ENCODE results near the gene MISP3.

The MISP3 gene

GRCh38 chr19:14078411-14078810 lies 5.8 kb downstream of the MISP3 start:
- WGBS, 2 donors (ENCODE audit: extremely low coverage in 2 of 2, insufficient read length in 2 of 2, insufficient replicate concordance in 1 of 2) = no CpG with 5 or more reads among the region's 2 CpGs
- Histone ChIP-seq H3K9me3 (replicated peaks in 1 of 2; ENCODE audit: control insufficient read depth in 2 of 2, insufficient read depth in 1 of 2, low read depth in 1 of 2, low read length in 2 of 2) (no peaks in the 10 kb centered on the region), H3K36me3 (replicated peaks in 1 of 2; ENCODE audit: control insufficient read depth in 2 of 2, insufficient read depth in 2 of 2, low read length in 2 of 2) (no peaks in the 10 kb centered on the region), H3K14ac (ENCODE audit: low read length) (no peak overlapping the region), H3K79me1 (ENCODE audit: low read depth, low read length) (no peaks in the 10 kb centered on the region), H2BK120ac (ENCODE audit: low read depth, low read length) (no peak overlapping the region), H2AK5ac (ENCODE audit: low read depth, low read length) (no peak overlapping the region), H3K27ac (replicated peaks; ENCODE audit: low read length) (no peak overlapping the region), H4K8ac (ENCODE audit: low read depth, low read length) (no peak overlapping the region), H3K4me3 (ENCODE audit: low read length in 2 of 2) (no peak overlapping the region), H3K18ac (ENCODE audit: low read length) (no peak overlapping the region), H3K4me1 (ENCODE audit: control insufficient read depth in 2 of 2, insufficient read depth in 1 of 2, low read depth in 1 of 2, low read length in 2 of 2) (peaks cover 7 to 14% of the 10 kb centered on the region in 2 donors), H2AFZ (ENCODE audit: low read length) (no peak overlapping the region), H3K4me2 (ENCODE audit: insufficient read depth, low read length, poor library complexity, severe bottlenecking) (no peak overlapping the region), H3K9ac (ENCODE audit: low read depth, low read length, poor library complexity) (no peak overlapping the region), H2BK15ac (ENCODE audit: low read length) (no peak overlapping the region), H4K91ac (ENCODE audit: low read depth, low read length, poor library complexity) (no peak overlapping the region), H2BK5ac (ENCODE audit: low read length) (no peak overlapping the region), H3K27me3 (ENCODE audit: control insufficient read depth in 3 of 3, insufficient read depth in 3 of 3, low read depth in 1 of 3, low read length in 3 of 3) (peaks cover 0 to 20% (median 5%) of the 10 kb centered on the region in 3 experiments), H3K23ac (ENCODE audit: low read depth, low read length, poor library complexity) (no peak overlapping the region), H3K4ac (ENCODE audit: low read length) (no peak overlapping the region), H2BK12ac (ENCODE audit: low read length) (no peak overlapping the region)
- DNase-seq (ENCODE audit: low spot score) = no peak

- Histone ChIP-seq H3K23ac (ENCODE audit: low read depth, low read length, poor library complexity) (peak overlapping the region; percentile 52), H3K4me1 (ENCODE audit: control insufficient read depth in 2 of 2, insufficient read depth in 1 of 2, low read depth in 1 of 2, low read length in 2 of 2) (peaks cover 0 to 5% of the 10 kb centered on the region in 2 donors), H3K18ac (ENCODE audit: low read length) (peak overlapping the region; percentile 91), H2BK5ac (ENCODE audit: low read length) (peak overlapping the region; percentile 93), H2BK15ac (ENCODE audit: low read length) (peak overlapping the region; percentile 88), H3K27me3 (ENCODE audit: control insufficient read depth in 3 of 3, insufficient read depth in 3 of 3, low read depth in 1 of 3, low read length in 3 of 3) (no peaks in the 10 kb centered on the region), H2AK5ac (ENCODE audit: low read depth, low read length) (peak overlapping the region; percentile 60), H4K91ac (ENCODE audit: low read depth, low read length, poor library complexity) (no peak overlapping the region), H2BK120ac (ENCODE audit: low read depth, low read length) (no peak overlapping the region), H3K36me3 (replicated peaks in 1 of 2; ENCODE audit: control insufficient read depth in 2 of 2, insufficient read depth in 2 of 2, low read length in 2 of 2) (no peaks in the 10 kb centered on the region), H3K4me2 (ENCODE audit: insufficient read depth, low read length, poor library complexity, severe bottlenecking) (peak overlapping the region; percentile 98), H3K14ac (ENCODE audit: low read length) (no peak overlapping the region), H2AFZ (ENCODE audit: low read length) (peak overlapping the region; percentile 90), H3K4me3 (ENCODE audit: low read length in 2 of 2) (peak overlapping the region; percentile 62 to 89), H2BK12ac (ENCODE audit: low read length) (no peak overlapping the region), H3K4ac (ENCODE audit: low read length) (no peak overlapping the region), H4K8ac (ENCODE audit: low read depth, low read length) (no peak overlapping the region), H3K79me1 (ENCODE audit: low read depth, low read length) (no peaks in the 10 kb centered on the region), H3K9ac (ENCODE audit: low read depth, low read length, poor library complexity) (peak overlapping the region; percentile 72), H3K9me3 (replicated peaks in 1 of 2; ENCODE audit: control insufficient read depth in 2 of 2, insufficient read depth in 1 of 2, low read depth in 1 of 2, low read length in 2 of 2) (no peaks in the 10 kb centered on the region), H3K27ac (replicated peaks; ENCODE audit: low read length) (peak overlapping the region; percentile 54)
- DNase-seq (ENCODE audit: low spot score) = peak; percentile 99
- no CpG with 5 or more reads among the region's 50 CpGs for WGBS, 2 donors (ENCODE audit: extremely low coverage in 2 of 2, insufficient read length in 2 of 2, insufficient replicate concordance in 1 of 2)
These were observed 8.6 kb downstream of the MISP3 start for GRCh38 chr19:14080887-14081796.

GRCh38 chr19:14081797-14082674 lies 9.4 kb downstream of the MISP3 start:
- peak overlapping the region; percentile 84 for H2BK15ac ChIP-seq (ENCODE audit: low read length)
- H3K14ac ChIP-seq (ENCODE audit: low read length) = no peak overlapping the region
- no peak overlapping the region for H3K4ac ChIP-seq (ENCODE audit: low read length)
- H3K4me3 ChIP-seq (ENCODE audit: low read length in 2 of 2) = peak overlapping the region; percentile 60 to 89
- H3K9me3 ChIP-seq (replicated peaks in 1 of 2; ENCODE audit: control insufficient read depth in 2 of 2, insufficient read depth in 1 of 2, low read depth in 1 of 2, low read length in 2 of 2) = no peaks in the 10 kb centered on the region
- H2BK12ac ChIP-seq (ENCODE audit: low read length) = no peak overlapping the region
- H3K23ac ChIP-seq (ENCODE audit: low read depth, low read length, poor library complexity) = peak overlapping the region; percentile 52
- peak overlapping the region; percentile 93 for H3K4me2 ChIP-seq (ENCODE audit: insufficient read depth, low read length, poor library complexity, severe bottlenecking)
- H4K91ac ChIP-seq (ENCODE audit: low read depth, low read length, poor library complexity) = no peak overlapping the region
- H3K18ac ChIP-seq (ENCODE audit: low read length) = peak overlapping the region; percentile 90
- WGBS, 2 donors (ENCODE audit: extremely low coverage in 2 of 2, insufficient read length in 2 of 2, insufficient replicate concordance in 1 of 2) = no CpG with 5 or more reads among the region's 24 CpGs
- no peak overlapping the region for H4K8ac ChIP-seq (ENCODE audit: low read depth, low read length)
- no peak for DNase-seq (ENCODE audit: low spot score)
- peak overlapping the region; percentile 93 for H2BK5ac ChIP-seq (ENCODE audit: low read length)
- peaks cover 0 to 5% of the 10 kb centered on the region in 2 donors for H3K4me1 ChIP-seq (ENCODE audit: control insufficient read depth in 2 of 2, insufficient read depth in 1 of 2, low read depth in 1 of 2, low read length in 2 of 2)
- peak overlapping the region; percentile 58 for H2AK5ac ChIP-seq (ENCODE audit: low read depth, low read length)
- no peaks in the 10 kb centered on the region for H3K27me3 ChIP-seq (ENCODE audit: control insufficient read depth in 3 of 3, insufficient read depth in 3 of 3, low read depth in 1 of 3, low read length in 3 of 3)
- H3K36me3 ChIP-seq (replicated peaks in 1 of 2; ENCODE audit: control insufficient read depth in 2 of 2, insufficient read depth in 2 of 2, low read length in 2 of 2) = peaks cover 0 to 9% of the 10 kb centered on the region in 2 donors
- H2AFZ ChIP-seq (ENCODE audit: low read length) = peak overlapping the region; percentile 83
- H3K9ac ChIP-seq (ENCODE audit: low read depth, low read length, poor library complexity) = no peak overlapping the region
- H3K27ac ChIP-seq (replicated peaks; ENCODE audit: low read length) = peak overlapping the region; percentile 53
- no peak overlapping the region for H2BK120ac ChIP-seq (ENCODE audit: low read depth, low read length)
- no peaks in the 10 kb centered on the region for H3K79me1 ChIP-seq (ENCODE audit: low read depth, low read length)

- Histone ChIP-seq H3K4me3 (ENCODE audit: low read length in 2 of 2) (peak overlapping the region in 1 of 2 donors; percentile 60), H3K23ac (ENCODE audit: low read depth, low read length, poor library complexity) (no peak overlapping the region), H3K27ac (replicated peaks; ENCODE audit: low read length) (no peak overlapping the region), H3K4ac (ENCODE audit: low read length) (no peak overlapping the region), H3K36me3 (replicated peaks in 1 of 2; ENCODE audit: control insufficient read depth in 2 of 2, insufficient read depth in 2 of 2, low read length in 2 of 2) (peaks cover 2 to 12% of the 10 kb centered on the region in 2 donors), H3K18ac (ENCODE audit: low read length) (no peak overlapping the region), H3K27me3 (ENCODE audit: control insufficient read depth in 3 of 3, insufficient read depth in 3 of 3, low read depth in 1 of 3, low read length in 3 of 3) (no peaks in the 10 kb centered on the region), H2BK120ac (ENCODE audit: low read depth, low read length) (no peak overlapping the region), H2AFZ (ENCODE audit: low read length) (no peak overlapping the region), H2BK15ac (ENCODE audit: low read length) (no peak overlapping the region), H2BK5ac (ENCODE audit: low read length) (no peak overlapping the region), H2BK12ac (ENCODE audit: low read length) (no peak overlapping the region), H3K14ac (ENCODE audit: low read length) (no peak overlapping the region), H4K91ac (ENCODE audit: low read depth, low read length, poor library complexity) (no peak overlapping the region), H3K79me1 (ENCODE audit: low read depth, low read length) (no peaks in the 10 kb centered on the region), H3K4me1 (ENCODE audit: control insufficient read depth in 2 of 2, insufficient read depth in 1 of 2, low read depth in 1 of 2, low read length in 2 of 2) (peaks cover 0 to 5% of the 10 kb centered on the region in 2 donors), H3K9me3 (replicated peaks in 1 of 2; ENCODE audit: control insufficient read depth in 2 of 2, insufficient read depth in 1 of 2, low read depth in 1 of 2, low read length in 2 of 2) (no peaks in the 10 kb centered on the region), H3K4me2 (ENCODE audit: insufficient read depth, low read length, poor library complexity, severe bottlenecking) (no peak overlapping the region), H4K8ac (ENCODE audit: low read depth, low read length) (no peak overlapping the region), H3K9ac (ENCODE audit: low read depth, low read length, poor library complexity) (no peak overlapping the region), H2AK5ac (ENCODE audit: low read depth, low read length) (no peak overlapping the region)
- no peak for DNase-seq (ENCODE audit: low spot score)
- WGBS, 2 donors (ENCODE audit: extremely low coverage in 2 of 2, insufficient read length in 2 of 2, insufficient replicate concordance in 1 of 2) = no CpG with 5 or more reads among the region's 1 CpG
These were observed 10.0 kb downstream of the MISP3 start for GRCh38 chr19:14082675-14082960.

All from neuronal stem cell (in vitro differentiated cells).